ENCODE results near the gene MTG2. TPM values are rescaled to one million over a fixed set of nuclear protein-coding genes. Genes with fewer than 3 reads are reported as not detected.

The MTG2 gene
- total and polyA plus RNA-seq, 2 of the 8 experiments (the other 6 are each of a cell fraction or from before 2014, with no cell fraction given) = 14.4 to 22.8 TPM

- Histone ChIP-seq H2AFZ (ENCODE audit: low read length) (no peak overlapping the region), H3K27ac (ENCODE audit: low read depth, low read length) (no peak overlapping the region; the same call in 1 of the 2 replicates), H3K4me1 (replicated peaks in 1 of 4; ENCODE audit: control insufficient read depth in 3 of 4, insufficient read depth in 4 of 4, low read length in 3 of 4) (peaks cover 0 to 16% (median 8%) of the 10 kb centered on the region in 4 experiments; a peak in 6 of 7 replicates), H3K36me3 (ENCODE audit: control insufficient read depth in 2 of 4, insufficient read depth in 4 of 4, low read length in 3 of 4) (peaks cover 5 to 19% (median 13%) of the 10 kb centered on the region in 4 experiments; a peak in 7 of 8 replicates), H3K9ac (replicated peaks in 1 of 4; ENCODE audit: extremely low read depth in 1 of 4, low read depth in 3 of 4, low read length in 3 of 4) (no peak overlapping the region; a peak in 1 of 7 replicates), H4K20me1 (replicated peaks in 1 of 2; ENCODE audit: control insufficient read depth in 1 of 2, insufficient read depth in 2 of 2, low read length in 2 of 2) (peaks cover 22 to 63% of the 10 kb centered on the region in 2 experiments), H2AK5ac (ENCODE audit: low read depth, low read length) (no peak overlapping the region), H3K79me2 (ENCODE audit: control insufficient read depth in 1 of 2, insufficient read depth in 2 of 2, low read length in 2 of 2) (peaks cover 12 to 81% of the 10 kb centered on the region in 2 experiments; a peak in 3 of 4 replicates), H2BK12ac (ENCODE audit: low read depth, low read length) (no peak overlapping the region), H3K14ac (ENCODE audit: insufficient read length) (no peak overlapping the region), H3K9me3 (ENCODE audit: insufficient read depth in 2 of 2, low read depth in 1 of 2, low read length in 1 of 2) (no peaks in the 10 kb centered on the region; a peak in 1 of 4 replicates), H3K79me1 (ENCODE audit: low read depth, low read length) (peaks cover 33% of the 10 kb centered on the region), H2BK5ac (ENCODE audit: low read depth, low read length) (peak overlapping the region; percentile 45), H4K5ac (ENCODE audit: insufficient read length, low read depth, low read length) (no peak overlapping the region), H2BK15ac (ENCODE audit: low read length) (no peak overlapping the region), H2BK20ac (ENCODE audit: low read length) (no peak overlapping the region), H2BK120ac (replicated peaks; ENCODE audit: low read depth, low read length) (no peak overlapping the region), H3K4me3 (ENCODE audit: extremely low read depth in 1 of 4, insufficient read depth in 2 of 4, low read depth in 3 of 4, low read length in 4 of 4) (no peak overlapping the region), H3K4ac (replicated peaks; ENCODE audit: insufficient read length, low read depth, low read length) (peak overlapping the region; percentile 95), H4K8ac (ENCODE audit: extremely low read depth, insufficient read depth, low read length) (peak overlapping the region; percentile 75), H4K91ac (replicated peaks; ENCODE audit: insufficient read length, low read length) (peak overlapping the region; percentile 65), H3K23me2 (ENCODE audit: low read depth, low read length) (no peaks in the 10 kb centered on the region), H3K27me3 (replicated peaks in 1 of 4; ENCODE audit: control insufficient read depth in 3 of 4, extremely low read depth in 1 of 4, insufficient read depth in 3 of 4, low read length in 3 of 4) (no peaks in the 10 kb centered on the region), H3K56ac (replicated peaks; ENCODE audit: insufficient read length, low read depth, low read length) (no peak overlapping the region), H3K4me2 (ENCODE audit: insufficient read depth in 1 of 2, low read depth in 2 of 2, low read length in 2 of 2) (peak overlapping the region in 1 of 2 experiments; percentile 5; a peak in 1 of 4 replicates), H3K23ac (ENCODE audit: insufficient read length) (no peak overlapping the region), H3K18ac (ENCODE audit: extremely low read depth, low read length) (peak overlapping the region; percentile 71)
- ChIA-PET POLR2A (ENCODE audit: partially characterized antibody) (interaction anchor here (0.7 to 1.2 kb wide), 8 partner anchors 9 to 230 kb away, joined by 3 to 10 read pairs (median 5); partner anchors contain the start of genes PSMA7, SS18L1 and TAF4), CTCF (ENCODE audit: partially characterized antibody) (interaction anchor here (0.7 to 2.6 kb wide), 19 partner anchors 8 to 172 kb away, joined by 3 to 16 read pairs (median 4); no protein-coding TSS in a partner anchor)
- WGBS, 2 experiments (ENCODE audit: extremely low coverage in 1 of 2, insufficient coverage in 1 of 2, insufficient read length in 1 of 2, insufficient replicate concordance in 2 of 2, low coverage in 1 of 2, low lambda C conversion rate in 2 of 2, missing lambda C conversion rate in 1 of 2) = 60% methylated on average over 20 of the region's 24 CpGs; no CpG with 5 or more reads in 1 of the 2 experiments
- DNase-seq (ENCODE audit: low read depth in 1 of 2, low spot score in 2 of 2) (peak in 1 of 2 experiments; percentile 89), FAIRE-seq (no peak)
- no peak for TF ChIP-seq NRF1 (IDR thresholded peaks at IDR 0.05; ENCODE audit: low read depth, low read length)
- peak; percentile 32 to 57; a peak in 3 of 4 replicates for TF ChIP-seq RAD21 (IDR thresholded peaks at IDR 0.05 in 1 of 2, conservative IDR thresholded peaks at IDR 0.05 in 1 of 2; ENCODE audit: low read depth in 2 of 2, low read length in 2 of 2)
- TF ChIP-seq SP2 (IDR thresholded peaks at IDR 0.05; ENCODE audit: low read length) = no peak
- no peak for TF ChIP-seq EGR1 (IDR thresholded peaks at IDR 0.05; ENCODE audit: borderline replicate concordance, low read depth, low read length)
- no peak for TF ChIP-seq ATF2 (IDR thresholded peaks at IDR 0.05; ENCODE audit: low read length)
- TF ChIP-seq TBP (IDR thresholded peaks at IDR 0.05; ENCODE audit: low read depth, low read length) = no peak
- TF ChIP-seq SP4 (IDR thresholded peaks at IDR 0.05; ENCODE audit: low read length) = no peak
- TF ChIP-seq SP1 (IDR thresholded peaks at IDR 0.05; ENCODE audit: low read depth, low read length) = no peak
- no peak for TF ChIP-seq SAP30 (IDR thresholded peaks at IDR 0.05; ENCODE audit: insufficient read depth, insufficient replicate concordance, low read length)
- TF ChIP-seq SIRT6 (IDR thresholded peaks at IDR 0.05; ENCODE audit: low read length) = no peak
These were observed 26.0 kb upstream of the MTG2 start for GRCh38 chr20:62156592-62157386.
